ENCODE measurements around the gene UNC5B. TPM values are rescaled to one million over a fixed set of nuclear protein-coding genes. Genes with fewer than 3 reads are reported as not detected.

UNC5B gene
- total RNA-seq (2014; rRNA removed; shearing (Covaris generic); ENCODE audit: low replicate concordance), result 8.0 and 11.4 TPM in 2 replicates

GRCh38 chr10:71212318-71213126 is at the start of gene UNC5B:
Gene UNC5B, plus strand, starts transcription at chr10:71212570. Its CDS starts 416 bp downstream, at chr10:71212986.
- no peaks in the 10 kb centered on the region for H3K36me3 ChIP-seq
- H3K9me3 ChIP-seq, result no peaks in the 10 kb centered on the region
- peak within 1 kb of the TSS; percentile 73 for H3K4me3 ChIP-seq
- peak; percentile 86 for DNase-seq
- H3K27me3 ChIP-seq, result peaks cover 7% of the 10 kb centered on the region; the same call in 1 of the 2 replicates

- 0 out of 2 replicates have a peak, but pooled peaks cover 3% of the 10 kb centered on the region for H3K27me3 ChIP-seq
These were observed 38.9 kb upstream of the UNC5B start for GRCh38 chr10:71173466-71173865.

GRCh38 chr10:71176661-71177060 is 35.7 kb upstream of the UNC5B start:
- Histone ChIP-seq H3K27me3 (no peaks in the 10 kb centered on the region), H3K9me3 (no peaks in the 10 kb centered on the region), H3K4me3 (no peak overlapping the region), H3K36me3 (no peaks in the 10 kb centered on the region)
- no peak for DNase-seq

More at GRCh38 chr10:71173466-71173865, 38.9 kb upstream of the UNC5B start:
- H3K36me3 ChIP-seq, result no peaks in the 10 kb centered on the region
- no peak for DNase-seq
- H3K9me3 ChIP-seq, result no peaks in the 10 kb centered on the region
- H3K4me3 ChIP-seq, result no peak overlapping the region

GRCh38 chr10:71177651-71178199 is 34.6 kb upstream of the UNC5B start:
- no peak for DNase-seq
- Histone ChIP-seq H3K27me3 (no peaks in the 10 kb centered on the region), H3K36me3 (no peaks in the 10 kb centered on the region), H3K4me3 (no peak overlapping the region), H3K9me3 (no peaks in the 10 kb centered on the region)

- Histone ChIP-seq H3K9me3 (no peaks in the 10 kb centered on the region), H3K36me3 (no peaks in the 10 kb centered on the region)
These were observed 33.5 kb upstream of the UNC5B start for GRCh38 chr10:71178880-71179279.

GRCh38 chr10:71179382-71179781 is 33.0 kb upstream of the UNC5B start:
- no peaks in the 10 kb centered on the region for H3K36me3 ChIP-seq
- no peak for DNase-seq
- H3K4me3 ChIP-seq, result no peak overlapping the region
- H3K9me3 ChIP-seq, result no peaks in the 10 kb centered on the region
- no peaks in the 10 kb centered on the region for H3K27me3 ChIP-seq

More at GRCh38 chr10:71178880-71179279, 33.5 kb upstream of the UNC5B start:
- no peaks in the 10 kb centered on the region for H3K27me3 ChIP-seq
- DNase-seq, result no peak
- no peak overlapping the region for H3K4me3 ChIP-seq

- DNase-seq, result no peak
- no peaks in the 10 kb centered on the region for H3K27me3 ChIP-seq
- H3K36me3 ChIP-seq, result no peaks in the 10 kb centered on the region
- H3K9me3 ChIP-seq, result no peaks in the 10 kb centered on the region
- H3K4me3 ChIP-seq, result no peak overlapping the region
These were observed 27.9 kb upstream of the UNC5B start for GRCh38 chr10:71184421-71184820.

- H3K36me3 ChIP-seq, result no peaks in the 10 kb centered on the region
- DNase-seq, result no peak
- no peak overlapping the region for H3K4me3 ChIP-seq
- H3K9me3 ChIP-seq, result no peaks in the 10 kb centered on the region
- H3K27me3 ChIP-seq, result no peaks in the 10 kb centered on the region
These were observed 27.2 kb upstream of the UNC5B start for GRCh38 chr10:71185209-71185608.

GRCh38 chr10:71187197-71187596 is 25.2 kb upstream of the UNC5B start:
- DNase-seq, result no peak
- Histone ChIP-seq H3K4me3 (no peak overlapping the region), H3K36me3 (no peaks in the 10 kb centered on the region), H3K27me3 (no peaks in the 10 kb centered on the region), H3K9me3 (no peaks in the 10 kb centered on the region)

- H3K36me3 ChIP-seq, result no peaks in the 10 kb centered on the region
- no peak overlapping the region for H3K4me3 ChIP-seq
- no peaks in the 10 kb centered on the region for H3K27me3 ChIP-seq
- peak; percentile 25 for DNase-seq
- H3K9me3 ChIP-seq, result no peaks in the 10 kb centered on the region
These were observed 24.8 kb upstream of the UNC5B start for GRCh38 chr10:71187600-71187999.

GRCh38 chr10:71188201-71188600 is 24.2 kb upstream of the UNC5B start:
- no peaks in the 10 kb centered on the region for H3K36me3 ChIP-seq
- H3K9me3 ChIP-seq, result no peaks in the 10 kb centered on the region
- DNase-seq, result no peak
- H3K27me3 ChIP-seq, result no peaks in the 10 kb centered on the region
- no peak overlapping the region for H3K4me3 ChIP-seq

- H3K36me3 ChIP-seq, result no peaks in the 10 kb centered on the region
- no peaks in the 10 kb centered on the region for H3K9me3 ChIP-seq
- no peak for DNase-seq
- no peaks in the 10 kb centered on the region for H3K27me3 ChIP-seq
- H3K4me3 ChIP-seq, result no peak overlapping the region
These were observed 21.4 kb upstream of the UNC5B start for GRCh38 chr10:71191019-71191418.

GRCh38 chr10:71191551-71192076 is 20.8 kb upstream of the UNC5B start:
- DNase-seq, result no peak
- Histone ChIP-seq H3K27me3 (no peaks in the 10 kb centered on the region), H3K36me3 (no peaks in the 10 kb centered on the region), H3K9me3 (no peaks in the 10 kb centered on the region), H3K4me3 (no peak overlapping the region)

- no peak for DNase-seq
- Histone ChIP-seq H3K9me3 (peaks cover 12% of the 10 kb centered on the region), H3K36me3 (no peaks in the 10 kb centered on the region), H3K4me3 (no peak overlapping the region), H3K27me3 (no peaks in the 10 kb centered on the region)
These were observed 18.9 kb upstream of the UNC5B start for GRCh38 chr10:71193516-71193915.

GRCh38 chr10:71197955-71198354 is 14.4 kb upstream of the UNC5B start:
- Histone ChIP-seq H3K36me3 (no peaks in the 10 kb centered on the region), H3K9me3 (peaks cover 17% of the 10 kb centered on the region), H3K4me3 (no peak overlapping the region), H3K27me3 (no peaks in the 10 kb centered on the region)
- DNase-seq, result no peak

- Histone ChIP-seq H3K27me3 (no peaks in the 10 kb centered on the region), H3K4me3 (no peak overlapping the region), H3K36me3 (no peaks in the 10 kb centered on the region), H3K9me3 (peaks cover 17% of the 10 kb centered on the region)
- DNase-seq, result no peak
These were observed 10.5 kb upstream of the UNC5B start for GRCh38 chr10:71201849-71202248.

- DNase-seq, result no peak
- Histone ChIP-seq H3K27me3 (no peaks in the 10 kb centered on the region), H3K4me3 (no peak overlapping the region), H3K9me3 (peaks cover 16% of the 10 kb centered on the region), H3K36me3 (no peaks in the 10 kb centered on the region)
These were observed 10.1 kb upstream of the UNC5B start for GRCh38 chr10:71202314-71202713.

- H3K27me3 ChIP-seq, result no peaks in the 10 kb centered on the region
- no peaks in the 10 kb centered on the region for H3K36me3 ChIP-seq
- no peak overlapping the region for H3K4me3 ChIP-seq
- H3K9me3 ChIP-seq, result peaks cover 8% of the 10 kb centered on the region
- no peak for DNase-seq
These were observed 9.2 kb upstream of the UNC5B start for GRCh38 chr10:71203124-71203523.

Data from MG63 (cell line).